ENCODE data around the gene MAPK6.

The MAPK6 gene

GRCh38 chr15:52105846-52106245, 86.8 kb downstream of the MAPK6 start:
- DNase-seq = no peak

GRCh38 chr15:52106641-52107040, 87.6 kb downstream of the MAPK6 start:
- no peak for DNase-seq

- DNase-seq = no peak
Measured at GRCh38 chr15:52107238-52107637, 88.2 kb downstream of the MAPK6 start.

- no peak for DNase-seq
Measured at GRCh38 chr15:52109559-52110451, 90.8 kb downstream of the MAPK6 start.

- DNase-seq = no peak
Measured at GRCh38 chr15:52111517-52112202, 92.6 kb downstream of the MAPK6 start.

- DNase-seq = no peak
Measured at GRCh38 chr15:52112203-52112750, 93.3 kb downstream of the MAPK6 start.

- DNase-seq = no peak
Measured at GRCh38 chr15:52113235-52113634, 94.2 kb downstream of the MAPK6 start.

GRCh38 chr15:52113708-52114107, 94.7 kb downstream of the MAPK6 start:
- no peak for DNase-seq

- no peak for DNase-seq
Measured at GRCh38 chr15:52114261-52115055, 95.4 kb downstream of the MAPK6 start.

GRCh38 chr15:52115598-52116427, 96.8 kb downstream of the MAPK6 start:
- no peak for DNase-seq

All from amniotic stem cell (primary cell).